Epithelial cell of proximal tubule (primary cell): ENCODE measurements around the gene CTIF. TPM values are rescaled to one million over a fixed set of nuclear protein-coding genes. Genes with fewer than 3 reads are reported as not detected.

ENCODE experiments used
- DNase-seq: peaks from one replicate; pipeline ENCODE4 v3.0.0-alpha.2; 2011; ENCODE audit warnings: low read depth
- H3K4me3 ChIP-seq: 2 replicates; pipeline ENCODE4 v1.5.1; 2011; ENCODE audit warnings: low read depth, mild to moderate bottlenecking, low read length
- total RNA-seq: library from RNA; depleted of rRNA; stranded (reverse); fragments of >200 nt; gene quantifications from 2 replicates; pipeline ENCODE4 v1.2.3, GENCODE V29; 2015
- TF ChIP-seq, protein P1 (sequence below): conservative IDR thresholded peaks from 2 replicates; pipeline ENCODE4 v1.5.1; 2012; ENCODE audit warnings: low read depth, mild to moderate bottlenecking, low read length

CTIF gene
- total RNA-seq, 1 donor from 2014 or later, result 12.9 TPM

DNA sequence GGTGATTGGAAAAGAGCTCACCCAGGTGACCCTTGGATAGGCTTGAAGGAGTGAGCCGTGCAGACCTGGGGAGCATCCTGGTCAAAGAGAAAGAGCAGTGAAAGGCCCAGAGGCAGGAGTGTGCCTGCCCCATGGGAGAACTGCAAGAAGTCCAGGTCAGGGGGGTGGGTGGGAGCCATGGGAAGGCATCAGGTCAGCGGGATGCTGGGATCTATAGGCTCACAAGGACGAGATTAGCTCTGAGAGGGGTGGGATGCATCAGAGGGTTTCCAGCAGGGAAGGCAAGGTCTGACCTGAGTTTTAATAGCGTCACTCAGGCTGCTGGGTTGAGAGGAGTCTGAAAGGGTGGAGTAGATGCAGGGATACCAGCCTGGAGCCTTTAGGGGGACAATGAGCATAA lies 253.3 kb downstream of the CTIF start:
- TF ChIP-seq, protein P1, sequence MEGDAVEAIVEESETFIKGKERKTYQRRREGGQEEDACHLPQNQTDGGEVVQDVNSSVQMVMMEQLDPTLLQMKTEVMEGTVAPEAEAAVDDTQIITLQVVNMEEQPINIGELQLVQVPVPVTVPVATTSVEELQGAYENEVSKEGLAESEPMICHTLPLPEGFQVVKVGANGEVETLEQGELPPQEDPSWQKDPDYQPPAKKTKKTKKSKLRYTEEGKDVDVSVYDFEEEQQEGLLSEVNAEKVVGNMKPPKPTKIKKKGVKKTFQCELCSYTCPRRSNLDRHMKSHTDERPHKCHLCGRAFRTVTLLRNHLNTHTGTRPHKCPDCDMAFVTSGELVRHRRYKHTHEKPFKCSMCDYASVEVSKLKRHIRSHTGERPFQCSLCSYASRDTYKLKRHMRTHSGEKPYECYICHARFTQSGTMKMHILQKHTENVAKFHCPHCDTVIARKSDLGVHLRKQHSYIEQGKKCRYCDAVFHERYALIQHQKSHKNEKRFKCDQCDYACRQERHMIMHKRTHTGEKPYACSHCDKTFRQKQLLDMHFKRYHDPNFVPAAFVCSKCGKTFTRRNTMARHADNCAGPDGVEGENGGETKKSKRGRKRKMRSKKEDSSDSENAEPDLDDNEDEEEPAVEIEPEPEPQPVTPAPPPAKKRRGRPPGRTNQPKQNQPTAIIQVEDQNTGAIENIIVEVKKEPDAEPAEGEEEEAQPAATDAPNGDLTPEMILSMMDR, result no peak
- no peak overlapping the region for H3K4me3 ChIP-seq
- no peak for DNase-seq

DNA sequence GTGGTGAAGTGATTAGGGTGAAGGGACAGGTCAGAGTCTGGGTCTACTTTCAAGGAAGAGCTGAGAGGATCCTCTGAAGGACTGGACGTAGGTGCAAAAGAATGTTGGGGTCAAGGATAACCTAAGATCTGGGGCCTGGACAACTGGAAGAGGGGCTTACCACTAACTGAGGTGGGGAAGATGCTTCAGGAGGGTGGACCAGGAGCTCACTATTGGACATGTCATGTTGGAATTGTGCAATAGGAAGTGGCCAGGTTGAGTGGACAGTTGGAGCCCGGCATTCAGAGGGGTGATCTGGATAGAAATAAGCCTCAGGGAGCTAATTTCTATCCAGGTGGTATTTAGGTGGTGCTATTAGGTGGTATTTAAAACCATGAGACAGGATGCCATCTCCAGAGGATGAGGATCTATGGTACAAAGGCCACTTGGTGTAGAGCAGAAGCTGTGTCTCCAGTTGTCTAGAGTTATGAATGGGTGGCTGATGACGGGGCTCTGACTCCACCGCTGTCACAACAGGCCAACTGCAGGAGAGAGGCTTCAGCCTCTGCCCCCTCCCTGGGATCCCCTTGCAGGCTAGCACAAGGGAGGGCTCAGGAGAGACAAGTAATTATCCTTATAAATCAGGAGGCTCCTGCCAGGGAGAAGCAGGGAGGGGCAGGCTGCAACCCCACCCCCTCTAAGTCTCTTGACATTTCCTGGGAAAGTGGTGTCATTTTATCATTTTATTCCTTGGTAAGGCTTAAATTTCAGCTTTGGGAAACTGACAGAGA lies 254.0 kb downstream of the CTIF start:
- no peak overlapping the region for H3K4me3 ChIP-seq
- TF ChIP-seq, protein P1, result no peak
- DNase-seq, result no peak

DNA sequence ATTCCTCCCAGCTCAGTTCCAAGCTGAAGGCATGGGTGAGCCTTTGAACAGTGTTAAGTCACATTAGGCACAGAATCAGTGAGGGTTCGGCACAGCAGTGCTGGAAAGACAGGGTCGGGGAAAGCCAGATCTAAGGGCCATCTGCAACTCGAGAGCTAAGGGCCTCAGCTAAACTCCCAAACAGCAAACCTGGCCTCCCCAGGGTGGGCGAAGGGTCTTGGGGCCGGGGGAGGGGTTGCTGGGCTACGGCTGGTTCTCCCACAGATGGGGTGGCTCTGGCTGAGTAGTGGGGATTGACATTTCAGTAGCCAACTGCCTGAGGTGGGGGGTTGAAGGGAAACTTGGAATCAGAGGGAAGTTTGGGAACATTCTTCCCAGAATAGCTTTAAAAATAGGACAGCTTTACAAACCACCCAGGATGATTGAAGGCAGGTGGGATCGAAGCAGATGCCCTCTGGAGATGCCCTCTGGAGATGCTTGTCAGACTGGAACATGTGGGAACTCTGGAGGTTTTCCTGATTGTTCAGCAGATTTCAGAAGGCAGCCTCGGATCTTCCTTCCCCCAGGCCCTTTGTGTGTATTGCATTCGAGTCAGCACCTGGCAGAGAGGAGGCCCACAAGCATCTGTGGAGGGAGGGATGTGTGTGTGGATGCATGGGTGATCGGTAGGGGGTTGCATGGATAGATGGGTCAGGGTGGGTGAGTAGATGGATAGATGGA lies 255.6 kb downstream of the CTIF start:
- no peak overlapping the region for H3K4me3 ChIP-seq
- TF ChIP-seq, protein P1, result no peak
- no peak for DNase-seq

DNA sequence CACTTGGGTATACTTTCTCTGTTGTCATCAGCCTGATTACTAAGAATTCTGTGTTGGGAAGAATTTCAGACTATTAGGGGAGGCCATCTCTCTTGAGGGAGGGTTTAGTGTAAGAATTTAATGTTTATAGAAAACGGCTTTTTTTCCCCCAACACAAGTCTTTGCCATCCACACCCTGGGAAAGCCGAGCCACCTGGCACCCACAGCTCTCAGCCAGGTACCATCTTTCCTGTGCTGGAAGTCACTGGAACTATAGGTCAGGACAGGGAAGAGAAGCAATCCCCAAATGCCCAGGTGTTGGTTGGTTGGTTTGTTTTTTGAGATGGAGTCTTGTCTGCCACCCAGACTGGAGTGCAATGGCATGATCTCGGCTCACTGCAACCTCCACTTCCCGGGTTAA lies 256.9 kb downstream of the CTIF start:
- TF ChIP-seq, protein P1, result no peak
- DNase-seq, result no peak
- no peak overlapping the region for H3K4me3 ChIP-seq

DNA sequence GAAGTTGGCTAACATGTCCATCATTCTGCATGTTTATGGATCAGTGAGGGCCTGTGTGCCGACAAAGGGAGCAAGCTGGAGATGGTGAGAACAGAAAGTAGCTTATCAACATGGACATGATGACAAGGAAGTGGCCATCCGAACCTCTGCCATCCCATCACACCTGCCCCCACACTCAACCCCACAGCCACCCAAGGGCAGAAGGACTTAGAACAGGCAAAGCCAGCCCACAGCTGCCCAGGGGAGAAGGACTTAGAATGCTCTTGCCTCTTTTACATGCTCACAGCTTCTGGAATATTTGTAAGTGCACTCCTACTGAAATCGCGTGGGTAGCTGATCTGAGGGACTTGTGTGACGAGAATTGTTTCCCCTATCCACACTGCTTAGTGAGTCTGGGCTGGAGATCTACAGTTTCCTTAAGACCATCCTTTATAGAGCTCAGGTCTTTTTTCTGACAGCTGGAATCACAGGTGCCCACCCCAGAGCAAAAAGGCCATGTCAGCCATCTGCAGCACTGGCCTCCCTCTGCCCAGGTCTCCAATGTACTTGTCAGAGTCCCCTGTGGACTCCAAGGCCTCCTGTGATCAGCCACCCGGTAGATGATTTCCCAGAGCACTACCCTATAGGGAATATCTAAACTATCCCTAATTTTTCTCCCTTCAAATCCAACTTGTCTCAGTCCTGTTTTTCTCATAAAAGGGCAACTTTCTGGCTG lies 257.8 kb downstream of the CTIF start:
- TF ChIP-seq, protein P1, result no peak
- H3K4me3 ChIP-seq, result no peak overlapping the region

DNA sequence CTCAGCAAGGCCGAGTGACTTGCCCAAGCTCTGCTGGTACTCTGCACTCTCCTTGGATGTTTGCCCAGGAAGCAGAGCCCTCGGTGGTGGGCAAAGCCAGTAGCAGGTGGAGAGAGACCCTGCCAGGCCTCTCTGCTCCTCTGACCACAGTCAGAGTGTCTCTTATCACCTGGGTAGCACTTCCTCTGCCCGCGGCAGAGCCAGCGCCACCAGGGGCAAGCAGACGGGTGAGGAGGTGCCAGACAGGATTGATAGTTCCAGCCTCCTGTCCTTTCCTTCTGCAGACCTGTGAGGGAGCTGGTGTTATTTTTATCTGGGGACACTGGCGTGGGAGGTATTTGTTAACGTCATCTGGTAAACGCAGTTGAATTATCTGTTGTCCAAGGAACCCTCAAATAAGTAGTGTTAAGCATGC lies 259.0 kb downstream of the CTIF start:
- no peak overlapping the region for H3K4me3 ChIP-seq
- TF ChIP-seq, protein P1, result no peak
- no peak for DNase-seq

More for the DNA sequence above, 257.8 kb downstream of the CTIF start:
- no peak for DNase-seq
